ENCODE data around the gene TTLL9.

The TTLL9 gene

DNA sequence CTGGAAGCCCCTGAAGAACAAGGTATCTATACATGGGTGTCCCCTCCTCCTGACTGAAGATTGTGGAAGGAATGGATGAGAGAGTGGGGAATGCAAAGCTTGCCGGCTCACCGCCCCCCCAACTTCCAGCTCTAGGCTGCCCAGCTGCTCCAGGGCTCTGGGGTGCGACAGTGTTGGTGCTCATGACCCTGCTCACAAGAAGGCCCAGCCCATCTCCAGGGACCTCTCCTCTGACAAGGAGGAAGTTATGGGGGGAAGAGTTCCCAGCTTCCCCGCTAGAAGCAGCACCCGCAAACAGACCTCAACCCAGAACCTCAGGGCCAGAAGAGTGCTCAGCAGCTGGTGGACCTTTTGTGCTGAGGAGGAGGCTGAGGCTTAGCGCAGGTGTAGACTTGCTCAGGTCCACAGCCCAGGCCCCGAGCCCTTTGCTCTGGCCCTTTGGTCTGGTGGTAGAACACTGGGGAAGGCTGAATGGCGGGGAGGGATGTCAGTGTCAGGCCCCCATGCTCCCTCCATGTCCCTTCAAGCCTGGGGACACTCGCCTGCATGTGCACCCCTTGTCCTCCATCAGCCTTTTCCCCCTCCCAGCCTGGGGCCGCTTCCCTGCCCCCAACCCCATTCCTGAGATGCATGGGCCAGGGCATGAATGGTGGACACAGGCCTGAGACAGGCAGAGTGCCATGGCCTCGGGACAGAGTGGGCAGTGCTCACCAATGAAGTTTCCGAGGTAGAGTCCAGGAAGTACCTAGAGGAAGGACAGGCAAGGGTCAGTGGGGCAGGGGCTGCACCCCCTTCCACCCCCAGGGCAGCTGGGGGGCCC lies 1.4 kb upstream of the TTLL9 start:
- no peaks in the 10 kb centered on the region for H3K27me3 ChIP-seq (ENCODE audit: insufficient read depth, low read depth, severe bottlenecking)
- peak overlapping the region; percentile 73 for H3K4me3 ChIP-seq (ENCODE audit: low read depth, low read length)
- no peak overlapping the region; the same call in 1 of the 2 replicates for H3K27ac ChIP-seq
- no peak for DNase-seq
- H3K36me3 ChIP-seq: peaks cover 6% of the 10 kb centered on the region; the same call in 1 of the 2 replicates
- TF ChIP-seq, protein P1, sequence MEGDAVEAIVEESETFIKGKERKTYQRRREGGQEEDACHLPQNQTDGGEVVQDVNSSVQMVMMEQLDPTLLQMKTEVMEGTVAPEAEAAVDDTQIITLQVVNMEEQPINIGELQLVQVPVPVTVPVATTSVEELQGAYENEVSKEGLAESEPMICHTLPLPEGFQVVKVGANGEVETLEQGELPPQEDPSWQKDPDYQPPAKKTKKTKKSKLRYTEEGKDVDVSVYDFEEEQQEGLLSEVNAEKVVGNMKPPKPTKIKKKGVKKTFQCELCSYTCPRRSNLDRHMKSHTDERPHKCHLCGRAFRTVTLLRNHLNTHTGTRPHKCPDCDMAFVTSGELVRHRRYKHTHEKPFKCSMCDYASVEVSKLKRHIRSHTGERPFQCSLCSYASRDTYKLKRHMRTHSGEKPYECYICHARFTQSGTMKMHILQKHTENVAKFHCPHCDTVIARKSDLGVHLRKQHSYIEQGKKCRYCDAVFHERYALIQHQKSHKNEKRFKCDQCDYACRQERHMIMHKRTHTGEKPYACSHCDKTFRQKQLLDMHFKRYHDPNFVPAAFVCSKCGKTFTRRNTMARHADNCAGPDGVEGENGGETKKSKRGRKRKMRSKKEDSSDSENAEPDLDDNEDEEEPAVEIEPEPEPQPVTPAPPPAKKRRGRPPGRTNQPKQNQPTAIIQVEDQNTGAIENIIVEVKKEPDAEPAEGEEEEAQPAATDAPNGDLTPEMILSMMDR (IDR thresholded peaks at IDR 0.05; ENCODE audit: low read depth, low read length): no peak
- no peaks in the 10 kb centered on the region for H3K9me3 ChIP-seq (ENCODE audit: severe bottlenecking)

- Histone ChIP-seq H3K36me3 (peaks cover 6% of the 10 kb centered on the region; the same call in 1 of the 2 replicates), H3K9me3 (ENCODE audit: severe bottlenecking) (no peaks in the 10 kb centered on the region), H3K27ac (peak overlapping the region; percentile 72; the same call in 1 of the 2 replicates), H3K27me3 (ENCODE audit: insufficient read depth, low read depth, severe bottlenecking) (no peaks in the 10 kb centered on the region), H3K4me3 (ENCODE audit: low read depth, low read length) (peak overlapping the region; percentile 73)
- no peak for DNase-seq
- TF ChIP-seq, protein P1 (IDR thresholded peaks at IDR 0.05; ENCODE audit: low read depth, low read length): no peak
Measured at GRCh38 chr20:31869673-31869941, 827 bp upstream of the TTLL9 start.

DNA sequence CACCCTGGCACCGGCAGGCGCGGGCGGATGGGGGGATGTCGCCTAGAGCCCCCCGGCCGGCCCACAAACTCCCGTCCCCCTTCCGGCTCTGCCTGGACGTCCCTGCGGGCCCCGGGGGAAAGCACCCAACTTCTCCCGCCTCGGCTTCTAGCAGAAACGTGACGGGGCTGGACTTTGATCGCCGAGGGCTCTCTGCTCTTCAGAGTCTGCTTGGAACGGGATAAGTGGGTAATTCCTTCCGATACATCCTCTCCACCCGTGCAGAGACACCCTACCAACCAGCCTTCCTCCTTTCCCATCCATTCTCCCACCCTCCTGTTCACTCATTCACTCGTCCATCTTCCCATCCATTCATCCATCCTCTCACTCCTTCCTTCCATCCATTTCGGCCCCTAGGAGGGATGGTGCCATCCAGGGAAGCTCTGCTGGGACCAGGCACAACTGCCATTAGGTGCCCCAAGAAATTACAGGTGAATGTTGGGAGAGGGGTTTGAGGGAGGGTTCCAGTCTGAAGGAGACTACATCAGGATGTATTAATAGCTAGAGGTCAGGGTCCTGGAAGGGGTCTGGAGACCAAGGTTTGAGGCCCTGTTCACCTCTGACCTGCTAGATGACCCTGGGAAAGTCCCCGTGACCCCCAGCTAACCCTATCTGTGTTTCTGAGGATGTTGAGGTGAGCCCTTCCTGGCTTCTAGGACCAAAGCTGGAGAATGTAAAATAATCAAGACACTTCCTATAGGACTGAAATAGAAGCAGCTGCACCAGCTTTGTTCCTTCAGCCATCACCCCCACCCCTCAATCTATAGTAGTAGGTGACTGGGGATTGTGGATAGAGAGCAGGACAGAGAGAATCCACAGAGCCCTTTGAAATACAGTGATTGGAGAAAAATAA lies 538 bp downstream of the TTLL9 start:
- no peaks in the 10 kb centered on the region for H3K9me3 ChIP-seq (ENCODE audit: severe bottlenecking)
- H3K27me3 ChIP-seq (ENCODE audit: insufficient read depth, low read depth, severe bottlenecking): no peaks in the 10 kb centered on the region
- peak overlapping the region; percentile 72 for H3K27ac ChIP-seq
- peak overlapping the region; percentile 73 for H3K4me3 ChIP-seq (ENCODE audit: low read depth, low read length)
- peaks cover 6% of the 10 kb centered on the region; the same call in 1 of the 2 replicates for H3K36me3 ChIP-seq
- DNase-seq: no peak
- TF ChIP-seq, protein P1 (IDR thresholded peaks at IDR 0.05; ENCODE audit: low read depth, low read length): no peak

DNA sequence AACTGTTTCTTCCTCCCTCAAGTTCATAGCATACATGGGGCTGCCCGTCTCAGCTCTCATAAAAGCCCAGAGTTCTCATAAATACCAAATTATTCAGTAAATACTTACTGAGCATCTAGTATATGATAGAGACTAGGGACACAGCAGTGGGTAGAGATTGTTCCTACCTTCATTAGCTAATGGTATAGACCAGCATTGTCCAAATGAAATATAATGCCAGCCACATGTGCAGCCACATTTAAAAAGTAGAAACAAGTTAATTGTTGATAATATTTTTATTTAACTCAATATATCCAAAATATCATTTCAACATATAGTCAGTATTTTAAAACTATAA lies 1.2 kb downstream of the TTLL9 start:
- Histone ChIP-seq H3K4me3 (ENCODE audit: low read depth, low read length) (no peak overlapping the region), H3K36me3 (peaks cover 3% of the 10 kb centered on the region; the same call in 1 of the 2 replicates), H3K27ac (no peak overlapping the region), H3K27me3 (ENCODE audit: insufficient read depth, low read depth, severe bottlenecking) (no peaks in the 10 kb centered on the region), H3K9me3 (ENCODE audit: severe bottlenecking) (no peaks in the 10 kb centered on the region)
- TF ChIP-seq, protein P1 (IDR thresholded peaks at IDR 0.05; ENCODE audit: low read depth, low read length): no peak
- DNase-seq: no peak

DNA sequence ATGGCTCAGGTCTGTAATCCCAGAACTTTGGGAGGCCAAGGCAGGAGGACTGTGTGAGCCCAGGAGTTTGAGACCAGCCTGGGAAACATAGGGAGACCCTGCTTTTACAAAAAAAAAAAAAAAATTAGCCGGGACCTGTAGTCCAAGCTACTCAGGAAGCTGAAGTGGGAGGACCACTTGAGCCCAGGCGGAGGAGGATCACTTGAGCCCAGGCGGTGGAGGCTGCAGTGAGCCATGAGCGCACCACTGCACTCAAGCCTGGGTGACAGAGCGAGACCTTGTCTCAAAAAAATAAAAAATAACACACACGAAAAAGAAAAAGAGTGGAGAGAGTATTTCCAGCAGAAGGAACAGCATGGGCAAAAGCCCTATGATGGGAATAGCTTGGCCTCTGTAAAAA lies 2.0 kb downstream of the TTLL9 start:
- H3K36me3 ChIP-seq: no peaks in the 10 kb centered on the region; the same call in 1 of the 2 replicates
- no peaks in the 10 kb centered on the region for H3K9me3 ChIP-seq (ENCODE audit: severe bottlenecking)
- H3K27ac ChIP-seq: no peak overlapping the region
- no peaks in the 10 kb centered on the region for H3K27me3 ChIP-seq (ENCODE audit: insufficient read depth, low read depth, severe bottlenecking)
- TF ChIP-seq, protein P1 (IDR thresholded peaks at IDR 0.05; ENCODE audit: low read depth, low read length): no peak
- H3K4me3 ChIP-seq (ENCODE audit: low read depth, low read length): no peak overlapping the region
- no peak for DNase-seq

All from WERI-Rb-1 (cell line).